Suprapubic skin (tissue), 4 donors: ENCODE data around the gene KLHL20.
"Not testable (repeated sequence)": the region's sequence is repeated elsewhere in the genome, so short reads cannot be mapped to it uniquely, and the experiment has no call there.

Source experiments
- POLR2A ChIP-seq, 2 donors: fragments of 450-650 bp; IDR thresholded peaks; one replicate each; pipeline ENCODE4 v1.6.1; 2017; ENCODE audit warnings: antibody characterized with exemption in 2 of 2, mild to moderate bottlenecking in 2 of 2, moderate library complexity in 2 of 2
- POLR2AphosphoS5 ChIP-seq, 3 donors: sonication (generic); formaldehyde crosslinking; IDR thresholded peaks; one replicate each; pipeline ENCODE4 v1.6.1; 2017; ENCODE audit warnings: antibody characterized with exemption in 3 of 3
- TF ChIP-seq, protein P1 (sequence below), 2 donors: fragments of 200-600 bp in 1 of 2; fragments of 450-650 bp in 1 of 2; sonication (generic) in 1 of 2; IDR thresholded peaks; one replicate each; pipeline ENCODE4 v1.5.1; 2016 to 2019; ENCODE audit warnings: antibody characterized with exemption in 2 of 2, mild to moderate bottlenecking in 1 of 2, moderate library complexity in 1 of 2

DNA sequence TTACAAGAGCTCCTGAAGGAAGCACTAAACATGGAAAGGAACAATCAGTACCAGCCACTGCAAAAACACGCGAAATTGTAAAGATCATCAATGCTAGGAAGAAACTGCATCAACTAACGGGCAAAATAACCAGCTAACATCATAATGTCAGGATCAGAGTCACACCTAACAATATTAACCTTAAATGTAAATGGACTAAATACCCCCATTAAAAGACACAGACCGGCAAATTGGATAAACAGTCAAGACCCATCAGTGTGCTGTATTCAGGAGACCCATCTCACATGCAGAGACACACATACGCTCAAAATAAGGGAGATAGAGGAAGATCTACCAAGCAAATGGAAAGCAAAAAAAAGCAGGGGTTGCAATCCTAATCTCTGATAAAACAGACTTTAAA, 98.9 kb downstream of the KLHL20 start:
- TF ChIP-seq, protein P1, sequence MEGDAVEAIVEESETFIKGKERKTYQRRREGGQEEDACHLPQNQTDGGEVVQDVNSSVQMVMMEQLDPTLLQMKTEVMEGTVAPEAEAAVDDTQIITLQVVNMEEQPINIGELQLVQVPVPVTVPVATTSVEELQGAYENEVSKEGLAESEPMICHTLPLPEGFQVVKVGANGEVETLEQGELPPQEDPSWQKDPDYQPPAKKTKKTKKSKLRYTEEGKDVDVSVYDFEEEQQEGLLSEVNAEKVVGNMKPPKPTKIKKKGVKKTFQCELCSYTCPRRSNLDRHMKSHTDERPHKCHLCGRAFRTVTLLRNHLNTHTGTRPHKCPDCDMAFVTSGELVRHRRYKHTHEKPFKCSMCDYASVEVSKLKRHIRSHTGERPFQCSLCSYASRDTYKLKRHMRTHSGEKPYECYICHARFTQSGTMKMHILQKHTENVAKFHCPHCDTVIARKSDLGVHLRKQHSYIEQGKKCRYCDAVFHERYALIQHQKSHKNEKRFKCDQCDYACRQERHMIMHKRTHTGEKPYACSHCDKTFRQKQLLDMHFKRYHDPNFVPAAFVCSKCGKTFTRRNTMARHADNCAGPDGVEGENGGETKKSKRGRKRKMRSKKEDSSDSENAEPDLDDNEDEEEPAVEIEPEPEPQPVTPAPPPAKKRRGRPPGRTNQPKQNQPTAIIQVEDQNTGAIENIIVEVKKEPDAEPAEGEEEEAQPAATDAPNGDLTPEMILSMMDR (IDR thresholded peaks at IDR 0.05) = not testable (repeated sequence)
- not testable (repeated sequence) for TF ChIP-seq POLR2A, POLR2AphosphoS5 (IDR thresholded peaks at IDR 0.05)
